Vagina (tissue), 2 donors: ENCODE results near the gene SCYL1. TPM values are rescaled to one million over a fixed set of nuclear protein-coding genes. Genes with fewer than 3 reads are reported as not detected.

Experiments
- DNase-seq, 2 donors: peaks; one replicate each; pipeline ENCODE4 v3.0.0-alpha.2; 2017; ENCODE audit errors: extremely low spot score in 2 of 2
- H3K27ac ChIP-seq: fragments of 200-600 bp; sonication (generic); one replicate; pipeline ENCODE4 v1.5.1; 2019
- H3K27me3 ChIP-seq: fragments of 200-600 bp; sonication (generic); one replicate; pipeline ENCODE4 v1.5.1; 2019
- H3K36me3 ChIP-seq, 2 donors: fragments of 200-600 bp; sonication (generic); one replicate each; pipeline ENCODE4 v1.5.1; 2017 to 2019
- H3K4me1 ChIP-seq: fragments of 200-600 bp; sonication (generic); one replicate; pipeline ENCODE4 v1.5.1; 2019
- H3K4me3 ChIP-seq, 2 donors: fragments of 200-600 bp; sonication (generic); 1 replicate in 1 of 2; 2 replicates in 1 of 2; pipeline ENCODE4 v1.5.1; 2016 to 2019
- H3K9me3 ChIP-seq: fragments of 200-600 bp; sonication (generic); one replicate; pipeline ENCODE4 v1.5.1; 2019
- POLR2A ChIP-seq, 2 donors: fragments of 450-650 bp; IDR thresholded peaks; one replicate each; pipeline ENCODE4 v1.6.1; 2017; ENCODE audit warnings: antibody characterized with exemption in 2 of 2, mild to moderate bottlenecking in 2 of 2, moderate library complexity in 2 of 2
- POLR2AphosphoS5 ChIP-seq, 2 donors: sonication (generic); formaldehyde crosslinking; IDR thresholded peaks; one replicate each; pipeline ENCODE4 v1.9.0; 2017; ENCODE audit warnings: antibody characterized with exemption in 2 of 2, mild to moderate bottlenecking in 2 of 2, low read depth in 1 of 2; ENCODE audit not compliant: insufficient read depth in 1 of 2
- intact Hi-C: fragments of 100-400 bp; cut with DNase I; formaldehyde crosslinking; loops from one replicate; pipeline ENCODE4 v1.15.1; 2023
- small RNA-seq: library from RNA; depleted of rRNA; stranded (forward); fragments of <200 nt; gene quantifications from one replicate; pipeline ENCODE3, GENCODE V24; 2016
- total RNA-seq: library from RNA; depleted of rRNA; stranded (reverse); fragments of >200 nt; gene quantifications from one replicate; pipeline ENCODE4 v1.2.3, GENCODE V29; 2016
- TF ChIP-seq, protein P1 (sequence below), 3 experiments: fragments of 450-650 bp in 2 of 3; fragments of 200-600 bp in 1 of 3; sonication (generic) in 1 of 3; IDR thresholded peaks; one replicate each; pipeline ENCODE4 v1.5.1; 2017 to 2019; ENCODE audit warnings: antibody characterized with exemption in 3 of 3, mild to moderate bottlenecking in 2 of 3, moderate library complexity in 2 of 3

The SCYL1 gene
- total RNA-seq, 1 donor from 2014 or later = 77.3 TPM

DNA sequence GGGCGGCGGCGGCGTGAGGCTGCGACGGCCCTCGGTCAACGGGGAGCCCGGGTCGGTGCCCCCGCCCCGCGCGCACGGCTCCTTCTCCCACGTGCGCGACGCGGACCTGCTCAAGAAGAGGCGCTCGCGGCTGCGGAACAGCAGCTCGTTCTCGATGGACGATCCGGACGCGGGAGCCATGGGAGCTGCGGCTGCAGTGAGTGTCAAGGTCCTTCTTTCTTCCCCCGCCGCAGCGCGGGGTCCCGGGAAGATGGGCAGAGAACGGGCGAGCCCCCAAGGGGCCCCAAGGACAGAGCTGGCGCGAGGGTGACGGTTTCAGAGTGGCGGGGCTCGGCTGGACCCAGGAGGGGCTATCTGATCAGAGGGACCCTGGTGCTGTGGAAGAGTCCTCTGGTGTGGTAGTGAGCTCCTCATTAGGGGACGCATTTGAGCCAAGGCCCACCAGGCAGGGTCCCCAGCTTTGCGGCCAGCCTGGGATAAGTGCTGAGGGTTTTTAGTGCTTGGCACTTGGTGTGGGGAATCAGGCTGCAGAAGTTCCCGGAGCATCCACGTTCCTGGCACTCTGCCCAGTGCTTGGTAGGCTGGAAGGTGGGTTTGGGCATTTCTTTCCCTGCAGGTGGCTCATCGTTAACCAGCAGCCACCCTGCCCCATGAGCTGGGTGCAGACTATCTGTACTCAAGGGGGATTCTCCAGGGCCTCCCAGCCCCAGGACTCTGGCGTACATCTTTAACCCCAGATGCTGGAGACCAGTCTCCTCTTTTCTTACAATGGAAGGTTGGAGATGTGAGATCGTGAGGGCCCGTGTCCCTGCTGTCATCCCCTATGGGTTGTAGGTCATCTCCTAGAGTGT is 60.7 kb downstream of the SCYL1 start:
- H3K36me3 ChIP-seq = peaks cover 3 to 29% of the 10 kb centered on the region in 2 donors
- TF ChIP-seq, protein P1, sequence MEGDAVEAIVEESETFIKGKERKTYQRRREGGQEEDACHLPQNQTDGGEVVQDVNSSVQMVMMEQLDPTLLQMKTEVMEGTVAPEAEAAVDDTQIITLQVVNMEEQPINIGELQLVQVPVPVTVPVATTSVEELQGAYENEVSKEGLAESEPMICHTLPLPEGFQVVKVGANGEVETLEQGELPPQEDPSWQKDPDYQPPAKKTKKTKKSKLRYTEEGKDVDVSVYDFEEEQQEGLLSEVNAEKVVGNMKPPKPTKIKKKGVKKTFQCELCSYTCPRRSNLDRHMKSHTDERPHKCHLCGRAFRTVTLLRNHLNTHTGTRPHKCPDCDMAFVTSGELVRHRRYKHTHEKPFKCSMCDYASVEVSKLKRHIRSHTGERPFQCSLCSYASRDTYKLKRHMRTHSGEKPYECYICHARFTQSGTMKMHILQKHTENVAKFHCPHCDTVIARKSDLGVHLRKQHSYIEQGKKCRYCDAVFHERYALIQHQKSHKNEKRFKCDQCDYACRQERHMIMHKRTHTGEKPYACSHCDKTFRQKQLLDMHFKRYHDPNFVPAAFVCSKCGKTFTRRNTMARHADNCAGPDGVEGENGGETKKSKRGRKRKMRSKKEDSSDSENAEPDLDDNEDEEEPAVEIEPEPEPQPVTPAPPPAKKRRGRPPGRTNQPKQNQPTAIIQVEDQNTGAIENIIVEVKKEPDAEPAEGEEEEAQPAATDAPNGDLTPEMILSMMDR (IDR thresholded peaks at IDR 0.05) = no peak
- TF ChIP-seq POLR2A (IDR thresholded peaks at IDR 0.05) (no peak), POLR2AphosphoS5 (IDR thresholded peaks at IDR 0.05; ENCODE audit: insufficient read depth in 1 of 2, low read depth in 1 of 2) (no peak)

DNA sequence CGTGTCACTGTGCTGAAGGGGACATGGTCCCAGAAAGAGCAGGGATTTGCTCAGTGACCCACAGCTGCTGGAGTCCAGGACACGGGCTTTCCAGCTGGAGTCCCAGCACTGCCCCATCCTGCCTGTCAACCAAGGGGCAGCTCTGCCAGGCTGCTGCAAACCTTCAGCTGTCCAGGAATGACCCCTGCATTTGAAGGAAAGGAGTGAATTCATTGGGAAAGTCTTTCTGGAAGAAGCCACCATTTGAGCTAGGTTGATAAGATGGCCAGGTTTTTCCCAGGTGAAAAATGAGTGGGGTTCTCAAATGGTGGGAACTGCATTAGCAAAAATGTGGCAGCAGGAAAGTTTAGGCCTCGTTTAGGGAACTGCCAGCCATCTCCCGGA is 61.4 kb downstream of the SCYL1 start:
- intact Hi-C loops = no loop called here
- Histone ChIP-seq H3K27me3 (no peaks in the 10 kb centered on the region), H3K36me3 (peaks cover 0 to 26% of the 10 kb centered on the region in 2 donors), H3K9me3 (no peaks in the 10 kb centered on the region), H3K27ac (no peak overlapping the region), H3K4me3 (no peak overlapping the region), H3K4me1 (peaks cover 11% of the 10 kb centered on the region)
- TF ChIP-seq, protein P1 (IDR thresholded peaks at IDR 0.05) = no peak
- TF ChIP-seq POLR2AphosphoS5 (IDR thresholded peaks at IDR 0.05; ENCODE audit: insufficient read depth in 1 of 2, low read depth in 1 of 2) (no peak), POLR2A (IDR thresholded peaks at IDR 0.05) (no peak)
- no peak for DNase-seq

More for the DNA sequence above, 60.7 kb downstream of the SCYL1 start:
- H3K4me3 ChIP-seq = no peak overlapping the region
- H3K9me3 ChIP-seq = no peaks in the 10 kb centered on the region
- H3K4me1 ChIP-seq = peaks cover 11% of the 10 kb centered on the region
- intact Hi-C loops = no loop called here
- H3K27ac ChIP-seq = no peak overlapping the region
- no peak for DNase-seq
- no peaks in the 10 kb centered on the region for H3K27me3 ChIP-seq

DNA sequence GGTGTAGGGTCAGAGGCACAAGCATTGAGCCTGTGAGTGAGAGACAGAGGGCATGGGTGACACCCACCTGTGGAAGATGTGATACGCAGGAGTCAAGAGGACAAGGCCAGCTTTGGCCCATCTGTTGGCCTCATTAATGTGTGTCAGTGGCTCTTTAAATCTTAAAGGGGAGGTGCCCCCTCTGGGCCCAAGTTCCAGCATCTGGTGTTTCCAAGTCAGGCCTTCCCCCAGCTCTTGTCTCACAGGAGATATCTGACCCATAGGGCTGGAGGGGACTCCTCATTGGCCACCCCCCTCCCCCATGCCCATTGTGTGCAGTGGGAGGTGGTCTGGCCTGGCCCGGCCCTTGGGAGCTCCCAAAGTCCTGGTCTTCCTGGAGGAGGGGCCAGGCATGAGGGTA is 61.8 kb downstream of the SCYL1 start:
- peaks cover 11% of the 10 kb centered on the region for H3K4me1 ChIP-seq
- intact Hi-C loops = no loop called here
- no peaks in the 10 kb centered on the region for H3K9me3 ChIP-seq
- H3K27ac ChIP-seq = no peak overlapping the region
- H3K36me3 ChIP-seq = peaks cover 0 to 24% of the 10 kb centered on the region in 2 donors
- TF ChIP-seq POLR2AphosphoS5 (IDR thresholded peaks at IDR 0.05; ENCODE audit: insufficient read depth in 1 of 2, low read depth in 1 of 2) = no peak
- TF ChIP-seq, protein P1 (IDR thresholded peaks at IDR 0.05) = no peak
- TF ChIP-seq POLR2A (IDR thresholded peaks at IDR 0.05) = no peak
- DNase-seq = no peak
- no peak overlapping the region for H3K4me3 ChIP-seq
- H3K27me3 ChIP-seq = no peaks in the 10 kb centered on the region

Small RNA genes lying within 50 kb of the gene (small RNA-seq; reads per million reads assigned to genes)
- not detected for gene AP001362.1
- not detected for gene RF01684

Other genes starting within 250 kb of the SCYL1 start
- gene CDC42EP2, start 210.2 kb upstream of the SCYL1 start, total RNA-seq = 27.7 TPM
- gene DPF2, start 191.2 kb upstream of the SCYL1 start, total RNA-seq = 33.1 TPM
- not detected for gene TIGD3, start 170.3 kb upstream of the SCYL1 start, total RNA-seq
- gene SLC25A45, start 142.4 kb upstream of the SCYL1 start, total RNA-seq = 2.2 TPM
- gene FRMD8, start 138.4 kb upstream of the SCYL1 start, total RNA-seq = 53.3 TPM
- 857 TPM for gene NEAT1, start 102.3 kb upstream of the SCYL1 start, total RNA-seq
- 16,459 TPM for gene MALAT1, start 26.0 kb upstream of the SCYL1 start, total RNA-seq
- gene LTBP3, start 33.3 kb downstream of the SCYL1 start, total RNA-seq = 246 TPM
- 68.5 TPM for gene ZNRD2, start 45.4 kb downstream of the SCYL1 start, total RNA-seq
- gene FAM89B, start 47.5 kb downstream of the SCYL1 start, total RNA-seq = 62.4 TPM
- gene EHBP1L1, start 51.0 kb downstream of the SCYL1 start, total RNA-seq = 123 TPM
- 12.0 TPM for gene KCNK7, start 70.7 kb downstream of the SCYL1 start, total RNA-seq
- gene MAP3K11, start 89.1 kb downstream of the SCYL1 start, total RNA-seq = 38.1 TPM
- gene PCNX3, start 90.7 kb downstream of the SCYL1 start, total RNA-seq = 24.8 TPM
- gene SIPA1, start 113.0 kb downstream of the SCYL1 start, total RNA-seq = 63.3 TPM
- 59.2 TPM for gene RELA, start 137.8 kb downstream of the SCYL1 start, total RNA-seq
- 58.9 TPM for gene KAT5, start 187.2 kb downstream of the SCYL1 start, total RNA-seq
- 66.8 TPM for gene RNASEH2C, start 195.7 kb downstream of the SCYL1 start, total RNA-seq